GM18511 (cell line): ENCODE results near the gene NRIP1.

Experiments used
- ATAC-seq: cut with Tn5 transposase; IDR thresholded peaks from one replicate; pipeline ENCODE4 v1.9.1; 2021; ENCODE audit warnings: mild to moderate bottlenecking, moderate library complexity; ENCODE audit not compliant: unreplicated experiment

Gene NRIP1

GRCh38 chr21:15010645-15011044 is 54.2 kb downstream of the NRIP1 start:
- ATAC-seq, result no peak

- ATAC-seq, result no peak
These were observed 54.9 kb downstream of the NRIP1 start for GRCh38 chr21:15009837-15010363.

- no peak for ATAC-seq
These were observed 57.0 kb downstream of the NRIP1 start for GRCh38 chr21:15007716-15008296.

- no peak for ATAC-seq
These were observed 58.1 kb downstream of the NRIP1 start for GRCh38 chr21:15006594-15007230.

- ATAC-seq, result no peak
These were observed 59.4 kb downstream of the NRIP1 start for GRCh38 chr21:15005391-15005790.

- ATAC-seq, result no peak
These were observed 60.0 kb downstream of the NRIP1 start for GRCh38 chr21:15004721-15005370.

GRCh38 chr21:15003463-15004135 is 61.2 kb downstream of the NRIP1 start:
- ATAC-seq, result no peak

- peak; percentile 82 for ATAC-seq
These were observed 62.8 kb downstream of the NRIP1 start for GRCh38 chr21:15001857-15002606.

GRCh38 chr21:15001113-15001512 is 63.7 kb downstream of the NRIP1 start:
- no peak for ATAC-seq

GRCh38 chr21:15000081-15000480 is 64.7 kb downstream of the NRIP1 start:
- ATAC-seq, result no peak

GRCh38 chr21:14998784-14999183 is 66.0 kb downstream of the NRIP1 start:
- no peak for ATAC-seq

- ATAC-seq, result no peak
These were observed 66.5 kb downstream of the NRIP1 start for GRCh38 chr21:14998336-14998735.

GRCh38 chr21:14995695-14996490 is 68.9 kb downstream of the NRIP1 start:
- no peak for ATAC-seq

GRCh38 chr21:14995226-14995625 is 69.6 kb downstream of the NRIP1 start:
- no peak for ATAC-seq

- ATAC-seq, result no peak
These were observed 71.7 kb downstream of the NRIP1 start for GRCh38 chr21:14993115-14993514.

GRCh38 chr21:14991957-14992356 is 72.8 kb downstream of the NRIP1 start:
- ATAC-seq, result no peak

GRCh38 chr21:14989359-14989758 is 75.4 kb downstream of the NRIP1 start:
- ATAC-seq, result no peak

GRCh38 chr21:14988760-14989159 is 76.0 kb downstream of the NRIP1 start:
- no peak for ATAC-seq

GRCh38 chr21:14987370-14988170 is 77.2 kb downstream of the NRIP1 start:
- ATAC-seq, result no peak
